ENCODE data around the gene GABRR3. TPM values are rescaled to one million over a fixed set of nuclear protein-coding genes. Genes with fewer than 3 reads are reported as not detected.

The GABRR3 gene
- total and polyA plus RNA-seq, 2 donors, result 0.02 to 0.05 TPM

- H3K9me3 ChIP-seq (ENCODE audit: control insufficient read depth in 2 of 2, insufficient read depth in 1 of 2, low read length in 1 of 2), result no peaks in the 10 kb centered on the region
- no peaks in the 10 kb centered on the region for H3K27me3 ChIP-seq (ENCODE audit: control insufficient read depth in 2 of 2, insufficient read depth in 1 of 2, low read length in 1 of 2)
- H3K4me3 ChIP-seq (ENCODE audit: low read length in 2 of 2), result no peak overlapping the region
- DNase-seq (ENCODE audit: low read depth in 6 of 9, low spot score in 9 of 9), result no peak
- 98% methylated on average over 3 of the region's 3 CpGs for WGBS
- H3K27ac ChIP-seq (ENCODE audit: low read depth in 1 of 2, low read length in 1 of 2), result no peak overlapping the region
- peaks cover 0 to 7% of the 10 kb centered on the region in 2 donors for H3K4me1 ChIP-seq (ENCODE audit: control insufficient read depth in 2 of 2, insufficient read depth in 2 of 2, low read length in 2 of 2)
- no peaks in the 10 kb centered on the region for H3K36me3 ChIP-seq (ENCODE audit: control insufficient read depth in 2 of 2, insufficient read depth in 2 of 2, low read length in 1 of 2)
Measured at GRCh38 chr3:97988784-97989568, 46.1 kb downstream of the GABRR3 start.

DNA sequence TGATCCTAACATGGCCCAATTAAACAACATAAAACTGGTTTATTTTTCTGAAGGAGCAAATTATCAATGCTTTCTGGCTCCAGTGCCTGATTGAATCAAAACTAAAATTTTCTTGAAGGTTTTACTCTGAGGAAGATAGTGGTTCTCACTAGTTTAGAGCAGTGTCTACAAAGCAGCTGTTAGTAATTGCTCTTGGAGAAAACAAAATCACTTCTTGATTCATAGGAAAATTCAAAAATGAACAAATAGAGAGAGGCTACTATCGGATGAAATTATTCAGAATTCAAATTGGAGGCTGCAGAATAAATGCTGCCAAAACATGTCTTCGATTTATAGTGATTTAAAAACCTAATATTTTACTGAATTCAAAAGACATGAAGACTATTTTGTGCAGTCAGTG, 47.8 kb downstream of the GABRR3 start:
- Histone ChIP-seq H3K36me3 (ENCODE audit: control insufficient read depth in 2 of 2, insufficient read depth in 2 of 2, low read length in 1 of 2) (no peaks in the 10 kb centered on the region), H3K4me3 (ENCODE audit: low read length in 2 of 2) (no peak overlapping the region), H3K4me1 (ENCODE audit: control insufficient read depth in 2 of 2, insufficient read depth in 2 of 2, low read length in 2 of 2) (peaks cover 0 to 7% of the 10 kb centered on the region in 2 donors), H3K9me3 (ENCODE audit: control insufficient read depth in 2 of 2, insufficient read depth in 1 of 2, low read length in 1 of 2) (no peaks in the 10 kb centered on the region), H3K27me3 (ENCODE audit: control insufficient read depth in 2 of 2, insufficient read depth in 1 of 2, low read length in 1 of 2) (no peaks in the 10 kb centered on the region), H3K27ac (ENCODE audit: low read depth in 1 of 2, low read length in 1 of 2) (no peak overlapping the region)
- no peak for DNase-seq (ENCODE audit: low read depth in 6 of 9, low spot score in 9 of 9)
- WGBS, result 94% methylated on average over 2 of the region's 2 CpGs

GRCh38 chr3:97983933-97984491, 51.1 kb downstream of the GABRR3 start:
- no peak for DNase-seq (ENCODE audit: low read depth in 6 of 9, low spot score in 9 of 9)
- H3K36me3 ChIP-seq (ENCODE audit: control insufficient read depth in 2 of 2, insufficient read depth in 2 of 2, low read length in 1 of 2), result no peaks in the 10 kb centered on the region
- H3K4me3 ChIP-seq (ENCODE audit: low read length in 2 of 2), result no peak overlapping the region
- WGBS, result 76% methylated on average over 2 of the region's 2 CpGs
- no peaks in the 10 kb centered on the region for H3K9me3 ChIP-seq (ENCODE audit: control insufficient read depth in 2 of 2, insufficient read depth in 1 of 2, low read length in 1 of 2)
- no peaks in the 10 kb centered on the region for H3K4me1 ChIP-seq (ENCODE audit: control insufficient read depth in 2 of 2, insufficient read depth in 2 of 2, low read length in 2 of 2)
- H3K27ac ChIP-seq (ENCODE audit: low read depth in 1 of 2, low read length in 1 of 2), result no peak overlapping the region
- no peaks in the 10 kb centered on the region for H3K27me3 ChIP-seq (ENCODE audit: control insufficient read depth in 2 of 2, insufficient read depth in 1 of 2, low read length in 1 of 2)

GRCh38 chr3:97981886-97982285, 53.2 kb downstream of the GABRR3 start:
- DNase-seq (ENCODE audit: low read depth in 6 of 9, low spot score in 9 of 9), result peak in 1 of 9 donors; percentile 13
- Histone ChIP-seq H3K36me3 (ENCODE audit: control insufficient read depth in 2 of 2, insufficient read depth in 2 of 2, low read length in 1 of 2) (no peaks in the 10 kb centered on the region), H3K27ac (ENCODE audit: low read depth in 1 of 2, low read length in 1 of 2) (peak overlapping the region in 1 of 2 donors; percentile 44), H3K4me1 (ENCODE audit: control insufficient read depth in 2 of 2, insufficient read depth in 2 of 2, low read length in 2 of 2) (no peaks in the 10 kb centered on the region), H3K9me3 (ENCODE audit: control insufficient read depth in 2 of 2, insufficient read depth in 1 of 2, low read length in 1 of 2) (no peaks in the 10 kb centered on the region), H3K27me3 (ENCODE audit: control insufficient read depth in 2 of 2, insufficient read depth in 1 of 2, low read length in 1 of 2) (no peaks in the 10 kb centered on the region), H3K4me3 (ENCODE audit: low read length in 2 of 2) (no peak overlapping the region)
- 72% methylated on average over 3 of the region's 3 CpGs for WGBS

DNA sequence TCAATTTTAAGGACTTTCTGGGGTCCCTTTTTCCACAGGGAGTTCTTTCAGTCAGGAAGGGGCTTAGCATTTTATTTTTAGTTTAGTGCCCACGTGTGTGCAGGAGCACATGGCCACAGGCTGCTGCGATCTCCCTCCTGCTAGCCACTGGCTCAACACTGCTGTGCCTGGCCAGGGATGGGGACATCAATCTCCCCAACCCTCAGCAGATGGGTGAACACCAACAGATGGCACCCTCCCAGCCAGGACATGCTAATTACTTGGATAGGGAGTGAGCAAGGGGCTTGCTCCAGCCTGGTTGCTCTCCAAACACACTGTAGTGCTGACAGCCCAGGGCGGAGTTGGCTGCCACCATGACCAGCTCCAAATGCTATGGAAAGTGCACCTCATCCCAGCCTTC, 55.5 kb downstream of the GABRR3 start:
- no peak overlapping the region for H3K4me3 ChIP-seq (ENCODE audit: low read length in 2 of 2)
- H3K4me1 ChIP-seq (ENCODE audit: control insufficient read depth in 2 of 2, insufficient read depth in 2 of 2, low read length in 2 of 2), result no peaks in the 10 kb centered on the region
- WGBS, result 97% methylated on average over 3 of the region's 3 CpGs
- DNase-seq (ENCODE audit: low read depth in 6 of 9, low spot score in 9 of 9), result no peak
- no peaks in the 10 kb centered on the region for H3K36me3 ChIP-seq (ENCODE audit: control insufficient read depth in 2 of 2, insufficient read depth in 2 of 2, low read length in 1 of 2)
- H3K9me3 ChIP-seq (ENCODE audit: control insufficient read depth in 2 of 2, insufficient read depth in 1 of 2, low read length in 1 of 2), result no peaks in the 10 kb centered on the region
- H3K27me3 ChIP-seq (ENCODE audit: control insufficient read depth in 2 of 2, insufficient read depth in 1 of 2, low read length in 1 of 2), result no peaks in the 10 kb centered on the region
- H3K27ac ChIP-seq (ENCODE audit: low read depth in 1 of 2, low read length in 1 of 2), result no peak overlapping the region

DNA sequence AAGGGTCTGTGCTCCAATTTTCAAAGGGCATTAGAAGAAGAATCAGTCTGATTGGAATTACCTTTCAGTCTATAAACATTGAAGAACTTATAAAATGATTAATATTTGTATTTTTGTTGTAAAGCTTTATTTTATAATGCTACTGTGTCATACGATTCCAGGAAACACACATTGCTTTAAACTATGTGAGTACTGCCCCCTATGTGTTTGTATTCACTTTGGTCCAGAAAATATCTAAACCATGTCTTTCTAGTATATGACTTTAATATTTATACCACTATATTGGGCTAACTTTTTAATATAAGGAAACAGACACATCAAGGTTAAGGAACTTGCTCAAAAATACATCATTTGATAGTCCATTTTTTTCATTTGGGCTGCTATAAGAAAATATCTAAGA, 59.6 kb downstream of the GABRR3 start:
- no peaks in the 10 kb centered on the region for H3K9me3 ChIP-seq (ENCODE audit: control insufficient read depth in 2 of 2, insufficient read depth in 1 of 2, low read length in 1 of 2)
- no peak for DNase-seq (ENCODE audit: low read depth in 6 of 9, low spot score in 9 of 9)
- no peak overlapping the region for H3K4me3 ChIP-seq (ENCODE audit: low read length in 2 of 2)
- H3K27me3 ChIP-seq (ENCODE audit: control insufficient read depth in 2 of 2, insufficient read depth in 1 of 2, low read length in 1 of 2), result no peaks in the 10 kb centered on the region
- WGBS, result 92% methylated on average over 1 of the region's 1 CpG
- H3K36me3 ChIP-seq (ENCODE audit: control insufficient read depth in 2 of 2, insufficient read depth in 2 of 2, low read length in 1 of 2), result no peaks in the 10 kb centered on the region
- H3K27ac ChIP-seq (ENCODE audit: low read depth in 1 of 2, low read length in 1 of 2), result no peak overlapping the region
- peaks cover 0 to 13% of the 10 kb centered on the region in 2 donors for H3K4me1 ChIP-seq (ENCODE audit: control insufficient read depth in 2 of 2, insufficient read depth in 2 of 2, low read length in 2 of 2)

- Histone ChIP-seq H3K27me3 (ENCODE audit: control insufficient read depth in 2 of 2, insufficient read depth in 1 of 2, low read length in 1 of 2) (no peaks in the 10 kb centered on the region), H3K36me3 (ENCODE audit: control insufficient read depth in 2 of 2, insufficient read depth in 2 of 2, low read length in 1 of 2) (no peaks in the 10 kb centered on the region), H3K9me3 (ENCODE audit: control insufficient read depth in 2 of 2, insufficient read depth in 1 of 2, low read length in 1 of 2) (no peaks in the 10 kb centered on the region), H3K4me3 (ENCODE audit: low read length in 2 of 2) (no peak overlapping the region), H3K4me1 (ENCODE audit: control insufficient read depth in 2 of 2, insufficient read depth in 2 of 2, low read length in 2 of 2) (peaks cover 0 to 13% of the 10 kb centered on the region in 2 donors), H3K27ac (ENCODE audit: low read depth in 1 of 2, low read length in 1 of 2) (no peak overlapping the region)
- DNase-seq (ENCODE audit: low read depth in 6 of 9, low spot score in 9 of 9), result no peak
- 13% methylated on average over 3 of the region's 3 CpGs for WGBS
Measured at GRCh38 chr3:97974996-97975395, 60.1 kb downstream of the GABRR3 start.

DNA sequence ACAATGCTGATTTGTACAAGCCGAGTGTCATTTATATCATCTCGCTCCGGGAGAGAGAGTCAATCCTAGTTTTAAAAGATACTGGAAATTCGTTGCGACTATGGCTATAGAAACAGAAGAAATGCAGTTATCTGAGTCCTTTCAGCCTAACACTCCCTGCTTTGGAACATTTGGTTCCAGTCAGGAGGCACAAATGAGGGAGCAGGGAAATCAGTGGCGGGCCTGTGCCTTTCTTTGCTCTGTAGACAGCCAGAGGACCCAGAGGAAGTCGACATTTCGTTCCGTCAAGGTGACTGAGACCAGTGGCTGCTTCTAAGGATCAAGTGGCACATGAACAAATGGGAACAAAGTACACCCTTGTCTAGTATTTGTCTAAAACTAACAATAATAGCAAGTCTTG, 62.1 kb downstream of the GABRR3 start:
- 99% methylated on average over 9 of the region's 9 CpGs for WGBS
- Histone ChIP-seq H3K36me3 (ENCODE audit: control insufficient read depth in 2 of 2, insufficient read depth in 2 of 2, low read length in 1 of 2) (no peaks in the 10 kb centered on the region), H3K27ac (ENCODE audit: low read depth in 1 of 2, low read length in 1 of 2) (no peak overlapping the region), H3K9me3 (ENCODE audit: control insufficient read depth in 2 of 2, insufficient read depth in 1 of 2, low read length in 1 of 2) (no peaks in the 10 kb centered on the region), H3K4me1 (ENCODE audit: control insufficient read depth in 2 of 2, insufficient read depth in 2 of 2, low read length in 2 of 2) (peaks cover 0 to 20% of the 10 kb centered on the region in 2 donors), H3K4me3 (ENCODE audit: low read length in 2 of 2) (no peak overlapping the region), H3K27me3 (ENCODE audit: control insufficient read depth in 2 of 2, insufficient read depth in 1 of 2, low read length in 1 of 2) (no peaks in the 10 kb centered on the region)
- no peak for DNase-seq (ENCODE audit: low read depth in 6 of 9, low spot score in 9 of 9)

DNA sequence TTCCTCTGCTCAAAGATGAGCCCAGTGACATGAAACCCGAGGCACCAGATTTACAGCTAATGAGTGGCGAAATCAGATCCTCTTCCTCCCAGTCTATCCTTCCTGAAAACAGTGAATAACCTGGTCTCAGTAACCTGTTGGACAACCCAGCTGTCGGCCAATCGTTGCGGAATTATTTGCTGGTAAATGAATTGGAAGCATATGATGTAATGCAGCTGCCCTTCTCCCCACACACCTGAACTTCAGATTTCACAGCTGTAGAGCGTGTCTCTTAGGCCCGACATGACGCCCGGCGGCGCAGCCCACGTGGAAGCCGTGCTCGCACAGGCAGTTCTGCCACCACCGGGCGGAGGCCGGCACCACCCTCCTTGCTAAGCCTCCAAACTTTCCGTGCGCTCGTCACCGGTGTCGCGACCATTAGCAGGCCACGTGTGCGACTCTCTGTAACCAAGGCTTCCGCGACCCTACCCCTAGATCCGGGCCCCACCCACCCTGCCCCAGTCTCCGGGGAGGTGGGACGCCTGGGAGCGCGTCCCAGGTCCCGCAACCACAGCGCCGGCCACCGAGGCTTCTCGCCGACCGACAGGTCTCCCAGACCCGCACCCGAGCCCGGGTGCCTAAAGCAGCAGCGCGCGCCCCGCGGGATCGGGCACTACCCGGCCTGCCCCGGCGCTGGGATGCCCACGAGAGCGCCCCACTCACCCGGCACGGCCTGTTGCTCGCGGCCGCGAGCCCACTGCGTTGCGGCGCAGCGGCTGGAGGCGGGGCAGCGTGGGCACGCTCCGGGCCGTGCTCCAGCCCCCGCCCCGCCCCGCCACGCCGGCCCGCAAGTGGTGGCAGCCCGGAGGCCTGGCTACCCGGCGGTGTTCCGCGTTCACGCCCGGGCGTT, 63.2 kb downstream of the GABRR3 start, which contains the start of gene RIOX2:
RIOX2 (minus strand) TSS at position 753 of the 889 bp plus-strand sequence. CDS start 4,838 bp downstream, outside the sequence.
- peaks cover 0 to 22% of the 10 kb centered on the region in 2 donors for H3K4me1 ChIP-seq (ENCODE audit: control insufficient read depth in 2 of 2, insufficient read depth in 2 of 2, low read length in 2 of 2)
- no peaks in the 10 kb centered on the region for H3K27me3 ChIP-seq (ENCODE audit: control insufficient read depth in 2 of 2, insufficient read depth in 1 of 2, low read length in 1 of 2)

More for the DNA sequence above, 63.2 kb downstream of the GABRR3 start, which contains the start of gene RIOX2:
- Histone ChIP-seq H3K4me3 (ENCODE audit: low read length in 2 of 2) (peak within 1 kb of the TSS; percentile 47 to 79), H3K9me3 (ENCODE audit: control insufficient read depth in 2 of 2, insufficient read depth in 1 of 2, low read length in 1 of 2) (no peaks in the 10 kb centered on the region), H3K27ac (ENCODE audit: low read depth in 1 of 2, low read length in 1 of 2) (peak within 1 kb of the TSS; percentile 50 to 83), H3K36me3 (ENCODE audit: control insufficient read depth in 2 of 2, insufficient read depth in 2 of 2, low read length in 1 of 2) (peaks cover 0 to 5% of the 10 kb centered on the region in 2 donors)
- 2% methylated on average over 82 of the region's 82 CpGs for WGBS
- peak; percentile 24 to 79 (median 45) for DNase-seq (ENCODE audit: low read depth in 6 of 9, low spot score in 9 of 9)
